HL-60 (cell line): ENCODE results near the gene MYO5B.

Experiments used
- CTCF ChIP-seq: IDR thresholded peaks from one replicate; pipeline ENCODE4 v1.5.1; 2011; ENCODE audit warnings: low read length, control low read depth, inconsistent platforms; ENCODE audit not compliant: insufficient read depth
- GABPA ChIP-seq: IDR thresholded peaks from 2 replicates; pipeline ENCODE4 v1.6.1; 2012; ENCODE audit warnings: low read depth
- POLR2AphosphoS5 ChIP-seq: IDR thresholded peaks from 2 replicates; pipeline ENCODE4 v1.6.1; 2012; ENCODE audit warnings: low read depth
- REST ChIP-seq: IDR thresholded peaks from 2 replicates; pipeline ENCODE4 v1.6.1; 2012; ENCODE audit warnings: low read depth; ENCODE audit not compliant: insufficient replicate concordance
- SPI1 ChIP-seq: IDR thresholded peaks from 2 replicates; pipeline ENCODE4 v1.6.1; 2012; ENCODE audit warnings: low read depth, mild to moderate bottlenecking, borderline replicate concordance

GRCh38 chr18:50186385-50186784, 8.6 kb downstream of the MYO5B start:
- TF ChIP-seq CTCF (no peak), REST (no peak), SPI1 (peak; percentile 21; the same call in 1 of the 2 replicates), POLR2AphosphoS5 (no peak), GABPA (no peak)
